ENCODE results near the gene MRPS30.
A peak's percentile ranks its signal among the peaks of the same experiment; 100 is the strongest.
"Not testable (repeated sequence)": the region's sequence is repeated elsewhere in the genome, so short reads cannot be mapped to it uniquely, and the experiment has no call there.

MRPS30 gene

GRCh38 chr5:44824662-44825061 is 15.9 kb downstream of the MRPS30 start:
- DNase-seq = not testable (repeated sequence)

DNA sequence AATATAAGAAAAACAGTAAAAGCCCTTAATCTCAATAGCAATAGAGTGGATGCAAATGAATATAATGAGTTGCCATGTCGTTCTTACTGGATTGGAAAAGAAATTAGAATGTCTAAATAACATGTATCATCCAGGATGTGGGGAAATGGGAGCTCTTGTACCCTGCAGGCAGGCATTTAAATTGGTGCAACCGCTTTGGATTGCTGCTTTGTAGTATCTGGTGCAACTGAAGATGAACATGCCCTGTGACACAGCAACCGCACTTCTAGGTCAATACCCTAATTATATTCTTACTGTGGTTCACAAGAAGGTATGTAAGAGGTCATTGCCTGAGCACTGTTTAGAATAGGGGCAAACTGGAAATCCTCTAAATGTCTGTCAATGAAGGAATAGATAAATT is 18.9 kb downstream of the MRPS30 start:
- DNase-seq = no peak

DNA sequence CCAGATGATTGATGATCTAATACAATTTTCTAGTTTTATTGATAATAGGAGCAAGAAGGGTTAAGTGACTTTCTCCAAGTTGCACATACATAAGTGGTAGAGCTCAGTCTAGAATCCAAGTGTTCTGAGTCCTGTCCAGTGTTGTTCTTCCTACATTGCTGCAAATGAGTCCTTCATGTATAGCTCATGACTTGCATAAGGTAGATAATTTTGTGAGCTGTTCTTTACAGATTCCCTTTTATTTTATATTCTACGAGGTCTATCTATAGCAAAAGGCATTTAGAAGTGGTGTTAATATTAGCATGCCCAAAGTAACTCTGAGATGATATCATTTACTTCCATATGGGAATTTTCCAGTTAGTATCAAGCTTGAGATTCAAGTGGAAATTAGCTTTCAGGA is 20.0 kb downstream of the MRPS30 start:
- no peak for DNase-seq

DNA sequence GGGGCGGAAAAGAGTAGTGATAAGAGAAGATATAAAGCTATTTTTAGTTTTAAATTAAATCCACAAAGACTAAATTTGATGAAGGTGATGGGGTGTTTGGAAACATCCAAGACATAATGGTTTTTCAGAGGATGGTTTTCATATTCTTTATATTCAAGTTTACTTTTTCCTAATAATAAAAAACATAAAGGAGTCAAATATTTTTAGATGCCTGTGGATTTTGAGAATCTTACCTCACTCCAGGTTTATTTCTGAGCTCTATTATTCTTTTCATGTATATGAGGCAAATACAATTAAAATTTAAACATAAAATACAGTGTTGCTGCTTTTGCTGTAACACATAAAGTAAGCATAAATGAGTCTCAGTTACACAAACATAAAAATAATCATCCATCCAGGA is 22.2 kb downstream of the MRPS30 start:
- DNase-seq = no peak

GRCh38 chr5:44833249-44833648 is 24.5 kb downstream of the MRPS30 start:
- no peak for DNase-seq

DNA sequence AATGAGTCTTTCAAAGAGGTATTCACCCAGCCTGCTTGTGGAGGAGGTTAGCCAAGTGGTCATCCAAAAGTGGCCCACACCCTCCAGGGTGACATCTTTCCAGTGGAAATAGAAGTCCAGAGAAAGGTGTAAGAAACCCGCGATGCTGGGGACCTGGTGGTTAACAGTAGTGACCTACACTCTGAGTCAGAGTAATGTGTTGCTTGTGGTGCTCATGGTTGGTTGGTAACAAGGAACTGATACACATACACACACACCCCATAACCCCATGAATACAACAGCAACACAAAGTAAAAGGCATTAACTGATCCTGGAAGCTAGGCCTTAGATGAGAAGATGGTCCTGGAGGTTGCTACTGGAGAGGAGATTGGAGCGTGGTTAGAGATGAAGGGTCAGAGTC is 26.9 kb downstream of the MRPS30 start:
- DNase-seq = no peak

DNA sequence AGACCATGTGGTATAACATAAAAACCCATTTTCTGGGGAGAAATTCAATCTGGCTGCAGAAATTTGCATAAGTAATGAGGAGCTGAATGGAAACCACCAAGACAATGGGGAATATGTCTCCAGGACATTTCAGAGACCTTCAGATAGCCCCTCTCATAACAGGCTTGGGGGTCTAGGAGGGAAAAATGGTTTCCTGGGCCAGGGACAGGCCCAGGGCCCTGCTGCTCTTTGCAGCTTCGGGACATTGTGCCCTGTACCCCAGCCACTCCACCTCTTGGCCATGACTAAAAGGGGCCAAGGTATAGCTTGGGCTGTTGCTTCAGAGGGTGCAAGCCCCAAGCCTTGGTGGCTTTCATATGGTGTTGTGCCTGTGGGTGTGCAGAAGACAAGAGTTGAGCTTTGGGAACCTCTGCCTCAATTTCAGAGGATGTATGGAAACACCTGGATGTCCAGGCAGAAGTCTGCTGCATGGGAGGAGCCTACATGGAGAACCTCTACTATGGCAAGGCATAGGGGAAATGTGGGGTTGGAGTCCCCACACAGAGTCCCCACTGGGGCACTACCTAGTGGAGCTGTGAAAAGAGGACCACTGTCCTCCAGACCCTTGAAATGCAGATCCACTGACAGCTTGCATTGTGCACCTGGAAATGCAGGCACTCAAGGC is 30.4 kb downstream of the MRPS30 start:
- no peak for DNase-seq

- no peak for DNase-seq
Observed at GRCh38 chr5:44842496-44843282, 33.9 kb downstream of the MRPS30 start.

GRCh38 chr5:44844744-44845143 is 36.0 kb downstream of the MRPS30 start:
- no peak for DNase-seq

GRCh38 chr5:44845777-44846176 is 37.0 kb downstream of the MRPS30 start:
- DNase-seq = peak; percentile 81 to 88

- no peak for DNase-seq
Observed at GRCh38 chr5:44847206-44847852, 38.6 kb downstream of the MRPS30 start.

DNA sequence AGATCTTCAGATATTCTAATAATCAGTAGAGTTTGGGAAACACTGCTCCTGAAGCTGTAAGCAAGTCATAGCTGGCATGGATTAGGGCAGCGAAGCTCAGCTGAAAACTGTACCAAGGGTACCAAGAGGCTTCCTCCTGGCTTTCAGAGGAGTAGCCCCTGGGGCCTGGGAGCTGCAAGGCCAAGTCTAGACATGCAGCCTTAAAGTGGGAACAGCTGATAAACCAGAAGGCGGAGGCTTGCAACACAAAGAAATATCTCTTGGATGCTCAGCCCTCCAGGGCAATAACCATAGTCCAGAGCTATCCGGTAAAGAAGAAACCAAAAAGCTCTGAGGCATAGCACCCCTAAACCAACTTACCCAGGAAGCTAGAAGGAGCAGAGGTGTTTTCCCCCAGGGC is 51.5 kb downstream of the MRPS30 start:
- no peak for DNase-seq

DNA sequence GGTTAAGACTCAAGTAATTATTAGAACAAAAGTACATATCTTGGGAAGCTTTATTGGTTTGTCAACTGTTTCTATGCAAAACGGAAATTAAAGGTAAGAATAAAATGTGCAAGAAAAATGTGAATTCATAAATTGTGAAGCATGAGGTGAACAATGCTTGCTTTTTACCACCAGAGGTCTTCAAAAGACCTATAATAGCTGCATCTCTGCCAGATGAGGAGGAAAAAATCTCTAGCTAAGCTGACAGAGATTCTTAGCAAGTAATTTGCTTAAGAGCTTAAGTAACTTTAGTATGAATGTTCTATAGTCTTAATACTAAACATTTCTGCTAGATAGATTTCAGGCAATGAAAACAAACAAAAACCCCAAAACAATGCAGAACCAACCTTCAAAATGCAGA is 54.1 kb downstream of the MRPS30 start:
- DNase-seq = peak in 1 of 2 experiments; percentile 32
